HG02981 (cell line): ENCODE measurements around the gene TST.
"Not testable (repeated sequence)": the region's sequence is repeated elsewhere in the genome, so short reads cannot be mapped to it uniquely, and the experiment has no call there.

Experiments used
- ATAC-seq: cut with Tn5 transposase; IDR thresholded peaks from one replicate; pipeline ENCODE4 v1.9.1; 2021; ENCODE audit warnings: mild to moderate bottlenecking, moderate library complexity; ENCODE audit not compliant: unreplicated experiment

The TST gene

DNA sequence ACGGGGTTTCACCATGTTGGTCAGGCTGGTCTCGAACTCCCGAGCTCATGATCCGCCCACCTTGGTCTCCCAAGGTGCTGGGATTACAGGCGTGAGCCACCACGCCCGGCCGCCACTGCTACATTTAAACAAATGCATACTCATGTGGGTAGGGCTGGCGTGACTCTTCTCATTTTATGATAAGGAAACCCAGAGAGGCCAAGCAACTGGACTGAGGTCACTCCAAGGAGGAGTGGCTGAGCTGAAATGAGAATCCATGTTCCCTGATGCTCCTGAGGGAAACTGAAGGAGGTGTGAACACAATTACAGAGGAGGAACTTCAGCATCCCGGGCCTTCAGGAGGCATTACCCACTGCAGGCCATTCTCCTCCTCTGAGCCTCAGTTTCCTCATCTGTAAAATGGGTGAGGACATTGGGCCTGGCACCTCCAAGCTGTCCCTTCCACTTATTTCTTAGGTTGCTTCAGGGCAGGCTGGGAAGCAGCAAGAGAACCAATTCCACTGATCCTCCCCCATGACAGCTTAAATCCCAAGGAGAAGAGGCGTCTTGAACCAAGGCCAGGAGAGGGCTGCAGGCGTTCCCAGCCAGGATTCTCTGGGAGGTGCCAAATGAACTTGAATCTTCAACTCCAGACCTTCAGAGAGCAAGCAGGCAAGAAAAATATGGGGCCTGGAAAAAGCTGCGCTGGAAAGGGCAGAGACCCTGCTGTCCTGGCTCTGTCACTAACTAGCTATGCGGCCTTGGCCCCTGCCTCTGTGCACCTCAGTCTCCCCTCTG, 2.9 kb downstream of the TST start:
- ATAC-seq = no peak

DNA sequence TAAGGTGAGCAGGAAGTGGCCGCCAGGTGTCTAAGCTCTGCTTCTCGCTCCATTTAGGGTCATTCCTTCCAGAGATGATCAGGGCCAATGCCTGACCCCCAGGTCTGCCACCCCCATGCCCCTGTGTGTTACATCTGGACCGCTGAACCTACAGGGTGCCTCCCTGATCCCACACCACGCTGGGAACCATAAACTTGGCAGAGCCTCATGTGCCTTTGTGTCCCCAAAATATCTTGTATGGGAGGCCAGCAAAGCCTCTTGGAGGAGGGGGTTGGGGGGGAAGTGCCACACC, 3.7 kb downstream of the TST start:
- no peak for ATAC-seq

DNA sequence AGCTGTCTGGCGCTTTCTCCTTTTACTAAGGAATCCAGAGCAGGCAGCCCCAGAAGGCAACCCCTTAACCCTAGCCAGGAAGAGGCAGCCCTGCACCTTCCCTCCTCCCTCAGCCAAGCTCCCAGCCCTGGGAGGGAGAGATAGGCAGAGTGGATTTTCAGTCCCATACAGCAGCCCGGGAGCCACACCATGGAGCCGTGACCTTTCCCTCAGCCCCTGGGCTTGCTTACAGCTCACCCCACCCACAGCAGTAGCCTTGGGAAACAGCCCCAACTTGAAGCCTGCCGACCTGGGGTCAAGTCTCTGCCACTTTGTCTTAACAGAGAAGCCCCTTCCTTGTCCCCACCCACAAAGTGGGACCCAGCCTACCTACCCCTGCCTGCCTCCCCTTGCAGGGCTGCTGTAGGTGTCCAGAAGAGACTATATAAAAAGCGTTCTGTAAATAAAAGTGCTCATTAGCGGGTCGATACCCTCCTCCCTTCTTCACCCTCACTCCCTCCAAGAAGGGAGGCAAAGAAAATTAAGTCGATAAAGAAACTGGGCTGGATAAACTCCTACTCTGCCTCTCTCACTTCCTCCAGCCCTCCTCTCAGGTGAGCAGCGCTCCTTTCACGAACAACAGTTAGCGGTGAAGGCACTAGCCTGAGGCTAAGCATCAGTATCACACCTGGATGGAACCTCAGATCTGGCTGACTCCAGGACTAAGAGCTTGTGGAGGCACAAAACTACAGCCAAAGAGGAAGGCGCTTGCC, 4.2 kb downstream of the TST start:
- ATAC-seq = no peak

DNA sequence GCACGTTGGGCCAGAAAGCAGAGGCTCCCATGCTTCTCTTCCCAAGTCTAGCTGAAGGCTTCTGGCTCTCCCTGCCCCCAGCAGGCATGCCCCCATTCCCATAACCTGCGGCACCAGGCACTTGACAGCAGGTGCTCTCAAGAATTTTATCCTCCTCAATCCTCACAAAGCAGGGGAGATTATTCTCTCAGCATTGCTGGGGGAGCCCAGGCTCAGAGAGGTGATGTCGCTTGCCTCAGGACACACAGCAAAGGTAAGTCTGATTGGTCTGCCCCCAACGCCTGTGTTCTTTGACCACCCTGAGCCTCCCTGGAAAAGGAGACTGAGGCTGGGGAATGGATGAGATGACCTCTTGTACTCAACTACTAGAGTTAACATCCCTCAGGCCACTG, 4.8 kb downstream of the TST start:
- ATAC-seq = no peak

DNA sequence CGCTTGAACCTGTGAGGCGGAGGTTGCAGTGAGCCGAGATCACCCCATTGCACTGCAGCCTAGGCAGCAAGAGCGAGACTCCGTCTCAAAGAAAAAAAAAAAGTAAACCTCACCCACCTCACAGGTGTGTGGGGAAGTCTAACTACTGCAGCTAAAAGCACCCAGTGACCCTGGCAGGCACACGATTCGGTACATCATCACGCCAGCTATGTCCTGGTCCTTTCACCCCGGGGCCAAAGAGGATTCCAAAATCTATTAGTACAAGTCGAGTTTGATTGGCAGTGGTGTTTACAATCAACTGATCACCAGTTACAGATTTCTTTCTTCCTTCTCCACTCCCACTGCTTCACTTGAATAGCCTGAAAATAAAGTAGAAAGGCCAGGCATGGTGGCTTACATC, 6.3 kb downstream of the TST start:
- no peak for ATAC-seq

DNA sequence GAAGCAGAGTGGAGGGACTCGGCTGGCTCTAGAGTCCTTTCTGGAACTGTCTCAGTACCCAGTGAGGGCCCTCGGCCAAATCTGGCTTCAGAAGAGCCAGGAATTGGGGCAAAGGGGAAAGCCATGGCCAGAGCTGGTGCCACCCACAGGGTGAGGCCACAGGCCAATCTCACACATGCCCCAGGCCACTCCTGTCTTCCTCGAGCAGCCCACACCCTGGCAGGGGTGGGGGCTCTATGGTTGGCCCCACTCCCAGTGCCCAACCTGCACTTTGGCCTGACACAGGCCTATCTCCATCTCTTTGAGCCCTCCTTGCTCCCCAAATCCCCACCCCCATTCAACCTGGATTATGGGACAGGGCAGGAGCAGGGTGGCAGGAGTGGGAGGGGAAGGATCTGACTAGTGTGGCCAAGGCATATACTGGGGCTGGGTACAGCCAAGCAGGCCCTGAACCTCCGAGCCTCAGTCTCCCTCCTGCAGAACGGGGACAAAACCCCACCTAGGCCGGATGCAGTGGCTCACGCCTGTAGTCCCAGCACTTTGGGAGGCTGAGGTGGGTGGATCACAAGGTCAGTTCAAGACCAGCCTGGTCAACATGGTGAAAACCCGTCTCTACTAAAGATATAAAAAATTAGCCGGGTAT, 6.9 kb downstream of the TST start:
- no peak for ATAC-seq

DNA sequence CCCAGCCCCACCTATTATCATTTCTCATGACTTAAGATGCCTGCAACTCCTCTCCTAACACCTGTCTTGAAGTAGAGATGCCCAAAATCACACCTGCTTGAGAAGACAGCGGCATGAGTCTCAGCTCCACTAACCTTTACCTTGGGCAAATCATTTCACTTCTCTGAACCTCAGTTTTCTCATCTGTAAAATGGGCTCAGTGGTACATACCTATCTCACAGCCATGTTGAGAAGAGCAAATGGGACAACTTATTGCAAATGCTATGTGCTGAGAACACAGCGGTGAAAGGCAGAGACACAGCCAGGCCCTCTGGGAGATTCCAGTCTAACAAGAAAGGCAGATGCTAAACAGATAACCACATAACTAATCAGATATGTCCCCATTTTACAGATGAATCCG, 7.8 kb downstream of the TST start:
- no peak for ATAC-seq

DNA sequence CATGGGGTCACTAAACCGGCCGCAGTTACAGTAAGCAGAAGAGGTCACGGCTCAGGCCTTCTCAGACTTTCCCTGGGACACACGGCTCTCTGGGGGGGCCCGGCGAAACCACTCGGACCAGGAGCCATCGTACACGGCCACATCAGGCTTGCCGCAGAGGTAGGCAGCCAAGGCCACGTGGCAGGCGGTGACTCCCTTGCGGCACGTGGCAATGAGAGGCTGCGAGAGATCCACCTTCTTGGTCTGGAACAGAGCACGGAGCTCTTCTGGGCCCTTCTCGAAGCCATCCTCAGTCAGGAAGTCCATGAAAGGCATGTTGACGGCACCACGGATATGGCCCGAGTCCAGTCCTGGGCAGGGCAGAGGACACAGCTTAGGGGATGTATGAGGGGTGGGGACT, 8.3 kb downstream of the TST start:
- ATAC-seq = no peak

DNA sequence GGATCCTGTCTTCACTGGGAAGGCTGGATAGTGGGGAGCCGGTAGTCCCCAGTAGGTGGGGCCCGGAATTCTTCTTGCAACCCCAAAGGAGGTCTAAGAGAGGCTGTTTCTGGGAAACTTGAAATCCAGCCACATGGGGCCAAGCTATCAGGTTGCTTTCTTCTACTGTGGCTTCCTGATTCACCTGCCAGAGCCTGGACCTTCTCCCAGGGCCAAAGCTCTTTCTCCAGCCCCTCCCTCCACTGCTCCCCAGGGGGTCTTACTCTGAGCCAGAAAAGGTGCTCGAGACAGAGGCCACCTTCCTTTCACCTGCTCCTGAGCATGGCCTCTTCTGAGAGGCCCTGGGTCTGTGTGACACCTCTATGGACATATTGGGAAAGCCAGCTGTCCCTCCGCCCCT, 9.1 kb downstream of the TST start:
- ATAC-seq = no peak

DNA sequence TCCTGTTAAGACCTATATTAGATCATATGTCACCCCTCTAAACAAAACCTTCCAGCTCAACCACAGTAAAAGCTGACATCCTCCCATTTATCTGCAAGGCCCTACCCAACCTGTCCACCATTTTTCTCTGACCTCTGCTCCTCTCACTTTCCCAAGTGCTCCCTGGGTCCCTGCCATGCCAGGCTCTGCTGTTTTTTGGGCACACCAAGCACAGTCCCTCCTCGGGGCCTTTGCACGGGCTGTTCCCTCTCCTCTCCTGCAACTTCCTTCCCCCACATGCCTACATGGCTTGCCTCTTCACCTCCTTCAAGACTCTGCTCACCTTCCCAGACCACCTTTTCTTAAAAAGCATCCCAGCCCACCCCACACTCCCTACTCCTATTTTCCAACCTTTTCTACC, 9.8 kb downstream of the TST start:
- no peak for ATAC-seq

DNA sequence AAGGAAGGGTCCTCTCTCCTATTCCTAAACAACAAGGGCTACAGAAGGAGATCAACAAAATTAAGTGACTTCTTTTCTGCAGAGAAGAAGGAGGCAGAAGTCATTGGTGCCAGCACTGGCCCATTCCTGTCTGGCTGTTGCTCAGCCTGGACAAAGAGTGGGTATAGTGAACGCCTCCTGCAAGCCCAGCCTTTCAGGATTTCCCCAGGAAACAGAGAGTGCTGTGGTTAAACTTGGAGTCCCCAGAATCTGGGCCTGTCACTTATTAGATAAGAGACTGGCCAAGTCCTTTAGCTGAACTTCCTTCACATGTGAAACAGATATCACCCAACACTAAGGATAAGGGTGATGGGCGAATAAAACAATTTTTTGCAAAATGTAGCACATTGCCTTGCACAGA, 10.9 kb downstream of the TST start:
- ATAC-seq = no peak

DNA sequence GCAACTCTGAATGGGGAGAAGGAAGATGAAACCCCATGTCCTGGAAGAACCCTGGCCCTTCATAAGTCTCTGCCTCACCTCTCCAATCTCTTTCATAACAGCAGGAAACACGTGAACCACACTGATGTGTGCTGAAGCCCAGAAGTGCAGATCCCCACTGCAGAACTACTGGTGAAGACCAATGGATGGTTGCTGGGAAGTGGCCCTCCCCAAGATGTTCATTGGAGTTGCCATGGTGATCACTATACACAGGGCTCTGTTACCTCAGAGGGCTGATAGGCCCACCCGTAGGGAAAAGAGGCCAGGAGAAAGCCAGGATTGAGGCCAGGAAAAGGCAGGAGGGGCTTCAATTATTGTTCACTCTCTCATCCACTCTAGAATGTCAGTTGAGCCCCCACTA, 11.6 kb downstream of the TST start:
- ATAC-seq = no peak

DNA sequence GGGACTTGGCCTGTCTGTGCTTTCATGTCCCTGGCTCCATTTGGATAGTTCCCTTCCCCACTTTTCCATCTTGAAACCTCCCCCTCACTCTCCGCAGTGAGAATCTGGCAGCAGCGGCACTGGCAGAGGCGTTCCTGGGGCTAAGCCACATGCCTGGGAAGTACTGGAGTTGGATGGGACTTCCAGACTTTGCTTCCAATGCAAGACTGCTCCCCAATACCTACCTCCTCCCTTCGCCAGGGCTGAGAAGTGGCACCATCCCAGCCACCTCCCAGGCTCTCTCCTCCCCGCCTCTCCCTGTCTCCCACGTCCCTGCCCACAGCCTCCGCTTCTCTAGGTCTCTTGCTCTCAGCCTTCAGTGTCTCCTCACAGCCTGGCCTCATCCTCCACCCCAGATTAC, 16.6 kb downstream of the TST start:
- ATAC-seq = no peak

DNA sequence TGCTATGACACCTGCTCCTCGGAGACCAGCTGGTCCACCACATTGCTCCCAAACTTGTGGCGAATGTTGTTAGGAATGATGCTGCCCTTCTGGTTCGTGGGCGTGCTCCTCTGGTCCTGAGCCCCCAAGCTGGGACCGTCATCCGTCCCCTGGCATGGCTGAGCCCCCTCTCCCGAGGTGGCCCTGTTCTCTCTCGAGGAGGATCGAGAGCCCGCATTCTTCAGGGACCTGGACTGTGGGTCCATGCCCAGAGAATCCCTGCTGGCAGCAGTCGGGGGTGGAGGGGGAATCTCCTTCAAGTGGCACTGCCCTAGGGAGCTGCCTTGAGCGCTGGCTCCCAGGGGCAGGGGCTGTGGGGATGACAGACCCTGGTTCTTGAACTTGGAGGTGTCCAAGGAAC, 17.4 kb downstream of the TST start:
- ATAC-seq = no peak

DNA sequence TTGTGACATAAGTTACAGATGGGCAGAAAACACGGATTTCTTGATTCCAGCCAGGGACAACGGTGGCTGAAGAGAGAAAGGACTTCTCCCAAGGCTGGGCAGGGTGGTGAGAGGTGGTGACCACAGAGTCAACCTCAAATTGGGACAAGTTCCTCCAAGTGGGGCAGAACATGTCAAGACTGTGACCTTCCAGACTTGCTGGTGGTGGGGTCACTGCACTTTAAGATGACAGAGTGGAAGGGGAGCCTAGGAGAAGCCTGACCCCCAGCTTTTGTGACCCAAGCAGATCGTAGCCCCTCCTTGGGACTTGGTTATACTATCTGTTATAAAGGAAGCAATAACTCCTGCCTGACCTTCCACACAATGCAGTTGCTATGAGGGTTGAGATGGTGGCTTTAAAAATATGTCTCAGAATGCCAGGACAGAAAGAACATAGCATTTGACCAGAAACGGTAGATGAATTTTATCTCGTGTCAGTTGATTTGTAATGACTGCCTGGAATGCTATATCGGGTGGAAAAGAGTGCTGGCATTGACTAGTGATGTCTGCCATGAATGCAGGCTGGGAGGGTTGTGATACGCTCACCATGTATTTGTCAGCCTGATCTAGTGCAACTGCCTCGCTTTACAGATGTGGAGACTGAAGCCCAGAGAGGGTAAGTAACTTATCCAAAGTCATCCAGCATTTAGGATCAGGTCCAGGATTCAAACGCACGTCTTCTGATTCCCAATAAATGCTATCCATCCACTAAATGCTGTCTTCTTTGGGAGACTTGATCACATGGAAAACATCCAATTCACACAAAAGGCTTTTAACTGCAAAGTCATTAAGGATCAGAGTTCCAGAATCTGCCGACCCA, 18.3 kb downstream of the TST start:
- no peak for ATAC-seq

DNA sequence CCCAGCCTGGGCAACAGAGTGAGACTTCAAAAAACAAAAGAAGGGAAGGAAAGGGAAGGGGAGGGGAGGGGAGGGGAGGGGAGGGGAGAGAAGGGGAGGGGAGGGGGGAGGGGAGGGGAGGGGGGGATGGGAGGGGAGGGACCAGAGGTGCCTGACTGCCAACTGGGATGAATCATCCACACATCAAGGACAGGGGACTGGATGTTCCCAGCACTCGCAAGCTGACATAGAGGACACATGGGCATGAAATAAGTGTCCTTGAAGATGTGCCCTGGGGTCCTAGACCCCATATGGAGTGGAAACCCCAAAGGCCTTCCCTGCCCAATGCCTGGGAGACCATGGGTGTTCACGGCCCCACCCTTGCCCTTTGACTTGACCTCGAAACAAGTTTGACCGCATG, 19.8 kb downstream of the TST start:
- ATAC-seq = no peak

DNA sequence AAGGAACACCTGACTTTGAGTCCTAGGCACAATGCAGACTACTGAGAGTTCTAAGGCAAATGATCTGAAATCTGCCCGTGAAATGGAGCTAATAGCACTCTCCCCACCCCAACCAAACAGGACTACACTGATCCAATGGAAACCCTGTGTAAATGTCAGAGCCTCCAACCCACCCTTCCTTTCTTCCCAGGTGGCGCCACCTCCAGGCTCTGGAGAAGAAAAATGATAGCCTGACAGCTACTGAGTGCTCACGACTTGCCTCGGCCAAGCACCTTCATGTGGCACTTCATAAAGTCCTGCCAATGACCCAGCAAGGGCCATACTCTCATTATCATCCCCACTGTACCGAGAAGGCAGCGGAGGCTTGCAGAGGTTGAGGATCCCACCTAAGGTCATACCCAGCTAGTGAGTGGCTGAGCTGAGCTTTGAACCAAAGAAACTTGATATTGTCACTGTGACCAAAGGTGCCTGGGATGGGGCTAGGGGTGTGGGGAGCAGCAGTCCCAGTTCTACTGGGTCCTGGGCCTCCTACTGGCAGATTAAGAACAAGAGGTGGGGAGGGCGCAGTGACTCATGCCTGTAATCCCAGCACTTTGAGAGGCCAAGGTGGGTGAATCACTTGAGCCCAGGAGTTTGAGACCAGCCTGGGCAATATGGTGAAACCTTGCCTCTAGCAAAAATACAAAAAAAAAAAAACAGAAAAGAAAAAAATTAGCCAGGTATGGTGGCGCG, 20.5 kb downstream of the TST start:
- ATAC-seq = no peak

DNA sequence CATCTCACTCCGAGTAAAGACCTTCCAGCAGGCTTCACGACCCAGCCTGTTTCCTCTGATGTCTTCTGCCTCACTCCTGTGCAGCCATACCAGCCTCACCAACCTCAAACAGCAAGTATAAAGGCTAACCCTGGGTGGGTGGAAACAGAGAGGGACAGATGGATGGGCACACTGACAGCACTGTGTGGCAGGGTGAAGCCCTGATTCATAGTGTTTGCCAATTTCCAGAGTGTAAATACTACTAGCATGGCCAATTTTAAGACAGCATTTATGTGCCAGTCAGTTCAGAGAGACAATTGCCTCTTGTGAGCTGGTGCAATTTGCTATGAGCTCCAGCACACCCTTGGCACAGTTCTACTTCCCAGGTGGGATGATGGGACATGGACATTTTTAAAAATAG, 21.5 kb downstream of the TST start:
- no peak for ATAC-seq

DNA sequence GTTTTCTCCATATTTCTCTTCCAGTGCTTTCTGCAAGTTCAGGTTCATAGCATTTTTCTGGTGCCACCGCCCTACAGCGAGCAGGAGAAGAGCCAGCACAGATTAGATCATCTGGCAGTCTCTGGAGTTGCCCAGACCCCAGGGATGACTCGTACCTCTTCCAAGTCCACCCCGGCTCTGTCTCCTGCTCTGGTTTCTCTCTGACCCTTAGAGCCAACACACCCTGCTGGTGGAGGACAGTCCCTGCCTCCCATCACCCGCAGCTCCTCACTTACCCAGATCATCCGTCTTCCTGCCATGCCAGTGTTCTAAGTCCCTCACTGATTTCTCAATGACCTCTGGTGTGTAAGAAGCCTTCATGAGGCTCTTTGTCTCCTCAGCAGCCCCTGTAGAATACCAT, 28.0 kb downstream of the TST start:
- ATAC-seq = no peak

DNA sequence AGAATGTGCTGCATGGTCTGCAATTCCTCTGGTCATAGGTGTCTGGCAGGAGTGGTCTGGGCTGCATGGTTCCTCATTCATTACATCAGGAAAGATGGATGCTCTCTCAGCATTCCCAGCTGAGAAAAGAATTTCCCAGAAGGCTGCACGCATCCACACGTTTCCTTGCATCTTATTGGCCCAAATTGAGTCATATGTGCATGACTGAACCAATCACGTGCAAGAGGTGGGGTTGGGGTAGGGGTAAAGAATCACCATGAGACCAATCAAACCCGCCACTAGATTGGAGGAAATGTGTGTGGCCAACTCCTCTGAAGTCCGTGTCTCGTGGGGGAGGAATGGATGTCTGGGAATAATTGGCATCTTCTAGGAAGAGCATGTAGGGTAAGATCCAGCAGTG, 28.8 kb downstream of the TST start:
- no peak for ATAC-seq

DNA sequence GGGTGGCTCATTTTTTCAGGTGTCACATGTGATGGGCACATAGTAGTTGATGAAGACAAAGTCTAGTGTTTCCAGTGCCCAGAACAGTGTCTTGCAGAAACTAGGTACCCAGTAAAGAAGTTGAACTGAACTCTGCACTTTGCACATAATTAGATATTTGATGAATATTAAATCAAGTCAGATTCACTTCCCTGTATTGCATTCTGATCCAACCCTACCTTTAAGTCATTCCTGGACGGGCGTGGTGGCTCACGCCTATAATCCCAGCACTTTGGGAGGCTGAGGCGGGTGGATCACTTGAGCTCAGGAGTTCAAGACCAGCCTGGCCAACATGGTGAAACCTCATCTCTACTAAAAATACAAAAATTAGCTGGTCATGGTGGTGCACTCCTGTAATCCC, 30.2 kb downstream of the TST start:
- ATAC-seq = not testable (repeated sequence)
